ENCODE measurements around the gene OR4D2. TPM values are rescaled to one million over a fixed set of nuclear protein-coding genes. Genes with fewer than 3 reads are reported as not detected.

The OR4D2 gene
- total and polyA plus RNA-seq, 2 of the 13 experiments (the other 11 are each of a cell fraction or from before 2014, with no cell fraction given) = not detected

- TF ChIP-seq DBP (CRISPR knock-in tag; IDR thresholded peaks at IDR 0.05; ENCODE audit: not compliant biosample characterization) (no peak), TARDBP (CRISPR knock-in tag; IDR thresholded peaks at IDR 0.05) (0 out of 2 replicates have a peak, but pooled peaks have one; percentile 34), HNRNPUL1 (IDR thresholded peaks at IDR 0.05; ENCODE audit: low read depth, low read length) (no peak), BRCA1 (CRISPR knock-in tag; IDR thresholded peaks at IDR 0.05) (no peak), KDM2A (CRISPR knock-in tag; IDR thresholded peaks at IDR 0.05; ENCODE audit: borderline replicate concordance, low read depth) (peak; percentile 67)
These were observed 33.3 kb downstream of the OR4D2 start (continued) for GRCh38 chr17:58200024-58200633.

GRCh38 chr17:58202859-58203258 is 36.1 kb downstream of the OR4D2 start:
- H3K4me1 ChIP-seq (ENCODE audit: insufficient read depth, low read length) = peaks cover 10% of the 10 kb centered on the region; the same call in 1 of the 2 replicates
- no peak for DNase-seq (ENCODE audit: low spot score)
- in situ Hi-C loops (cut with HindIII; ENCODE audit: extremely low pct_ligation_motif_present, low pct_unique_long_range_greater_than_20kb) (no loop called here), intact Hi-C loops (cut with micrococcal nuclease; ENCODE audit: unreplicated experiment) (no loop called here)
- H3K36me3 ChIP-seq (replicated peaks in 1 of 2; ENCODE audit: control insufficient read depth in 1 of 2, insufficient read depth in 2 of 2, low read length in 2 of 2) = peaks cover 3 to 12% of the 10 kb centered on the region in 2 experiments; a peak in 3 of 5 replicates
- no peak overlapping the region for H2AFZ ChIP-seq (ENCODE audit: low read length)
- H4K20me1 ChIP-seq (ENCODE audit: insufficient read depth, low read length) = no peaks in the 10 kb centered on the region
- H3K79me2 ChIP-seq (ENCODE audit: insufficient read depth, low read length) = no peaks in the 10 kb centered on the region
- H3K9ac ChIP-seq (ENCODE audit: insufficient read depth, low read depth, low read length) = no peak overlapping the region
- POLR2A ChIA-PET = no interaction called here
- no peak overlapping the region for H3K27ac ChIP-seq (ENCODE audit: extremely low read length, insufficient read depth, low read length)
- H3K4me3 ChIP-seq (replicated peaks in 1 of 3; ENCODE audit: insufficient read depth in 1 of 3, low read depth in 2 of 3, low read length in 3 of 3) = no peak overlapping the region
- ATAC-seq = no peak
- no TSS peak for BruUV-seq (replicated peaks)
- H3K9me3 ChIP-seq (ENCODE audit: low read length) = no peaks in the 10 kb centered on the region
- 68% methylated on average over 7 of the region's 7 CpGs for WGBS (ENCODE audit: low lambda C conversion rate)
- peaks cover 2 to 16% of the 10 kb centered on the region in 2 experiments; a peak in 3 of 5 replicates for H3K27me3 ChIP-seq (ENCODE audit: control insufficient read depth in 1 of 2, insufficient read depth in 2 of 2, low read length in 2 of 2)
- CTCF ChIA-PET (ENCODE audit: low intra/inter-chr PET ratio, low total read pairs) = no interaction called here
- no peak overlapping the region for H3K4me2 ChIP-seq (ENCODE audit: low read depth, low read length)
- no peak for FAIRE-seq
- TF ChIP-seq ZNF510 (CRISPR knock-in tag; IDR thresholded peaks at IDR 0.05; ENCODE audit: low read depth) = no peak
- TF ChIP-seq ARID4A (CRISPR knock-in tag; IDR thresholded peaks at IDR 0.05; ENCODE audit: borderline replicate concordance) = no peak
- TF ChIP-seq THYN1 (CRISPR knock-in tag; IDR thresholded peaks at IDR 0.05; ENCODE audit: borderline replicate concordance, low read depth) = no peak
- no peak for TF ChIP-seq NFAT5 (CRISPR knock-in tag; IDR thresholded peaks at IDR 0.05)
- TF ChIP-seq KDM6A (CRISPR knock-in tag; IDR thresholded peaks at IDR 0.05; ENCODE audit: low read depth) = no peak
- TF ChIP-seq CREB1 (IDR thresholded peaks at IDR 0.05) = no peak
- no peak for TF ChIP-seq CREB1 (CRISPR knock-in tag; IDR thresholded peaks at IDR 0.05)
- no peak for TF ChIP-seq MIER2 (CRISPR knock-in tag; IDR thresholded peaks at IDR 0.05)

Measured in HepG2 (cell line).